Activated naive CD4-positive, alpha-beta T cell treated with anti-CD3 and anti-CD28 coated beads, Interleukin-2, amount 50 U/mL, for 16 hours (primary cell): Measurements from ENCODE around the gene ZFYVE9.
"Not testable (repeated sequence)": the region's sequence is repeated elsewhere in the genome, so short reads cannot be mapped to it uniquely, and the experiment has no call there.

Experiments used
- DNase-seq: peaks from one replicate; pipeline ENCODE4 v3.0.0-alpha.2; 2020

ZFYVE9 gene

GRCh38 chr1:52192436-52192835, 50.5 kb downstream of the ZFYVE9 start:
- DNase-seq: no peak

- no peak for DNase-seq
These were observed 52.1 kb downstream of the ZFYVE9 start for GRCh38 chr1:52193985-52194384.

GRCh38 chr1:52195161-52195560, 53.3 kb downstream of the ZFYVE9 start:
- no peak for DNase-seq

GRCh38 chr1:52203935-52204625, 62.2 kb downstream of the ZFYVE9 start:
- DNase-seq: no peak

GRCh38 chr1:52204696-52205095, 62.8 kb downstream of the ZFYVE9 start:
- DNase-seq: no peak

- not testable (repeated sequence) for DNase-seq
These were observed 64.8 kb downstream of the ZFYVE9 start for GRCh38 chr1:52206686-52207085.

- no peak for DNase-seq
These were observed 67.5 kb downstream of the ZFYVE9 start for GRCh38 chr1:52209429-52209828.

GRCh38 chr1:52210044-52210443, 68.2 kb downstream of the ZFYVE9 start:
- no peak for DNase-seq

GRCh38 chr1:52216907-52217458, 75.1 kb downstream of the ZFYVE9 start:
- no peak for DNase-seq

GRCh38 chr1:52225174-52225573, 83.3 kb downstream of the ZFYVE9 start:
- DNase-seq: no peak

- DNase-seq: no peak
These were observed 87.6 kb downstream of the ZFYVE9 start for GRCh38 chr1:52229494-52229893.

GRCh38 chr1:52233463-52233862, 91.6 kb downstream of the ZFYVE9 start:
- DNase-seq: no peak

GRCh38 chr1:52234014-52234413, 92.1 kb downstream of the ZFYVE9 start:
- DNase-seq: no peak

- DNase-seq: no peak
These were observed 92.8 kb downstream of the ZFYVE9 start for GRCh38 chr1:52234708-52235107.

GRCh38 chr1:52235646-52236045, 93.8 kb downstream of the ZFYVE9 start:
- no peak for DNase-seq

GRCh38 chr1:52237430-52237829, 95.5 kb downstream of the ZFYVE9 start:
- DNase-seq: no peak

GRCh38 chr1:52238474-52238873, 96.6 kb downstream of the ZFYVE9 start:
- no peak for DNase-seq

GRCh38 chr1:52238887-52239707, 97.2 kb downstream of the ZFYVE9 start:
- DNase-seq: no peak

GRCh38 chr1:52239708-52240001, 97.8 kb downstream of the ZFYVE9 start:
- no peak for DNase-seq

- no peak for DNase-seq
These were observed 98.8 kb downstream of the ZFYVE9 start for GRCh38 chr1:52240592-52241210.

GRCh38 chr1:52243221-52243987, 101.5 kb downstream of the ZFYVE9 start:
- no peak for DNase-seq

GRCh38 chr1:52249831-52250230, 107.9 kb downstream of the ZFYVE9 start:
- DNase-seq: no peak

GRCh38 chr1:52253421-52253820, 111.5 kb downstream of the ZFYVE9 start:
- DNase-seq: no peak
